Activated CD8-positive, alpha-beta memory T cell treated with anti-CD3 and anti-CD28 coated beads, Interleukin-2, amount 50 U/mL, for 1 hour (primary cell): ENCODE results near the gene RHBDL1.

Experiments
- DNase-seq: peaks from one replicate; pipeline ENCODE4 v3.0.0-alpha.2; 2020; ENCODE audit errors: extremely low read depth

RHBDL1 gene

GRCh38 chr16:674968-675883, at the start of gene RHBDL1:
TSS of gene RHBDL1 (plus strand) at chr16:675671. CDS start at chr16:675791, 120 bp downstream.
- no peak for DNase-seq

GRCh38 chr16:625977-626765, 49.3 kb upstream of the RHBDL1 start:
- no peak for DNase-seq

- DNase-seq = no peak
These were observed 48.6 kb upstream of the RHBDL1 start for GRCh38 chr16:626787-627453.

GRCh38 chr16:627454-628239, 47.8 kb upstream of the RHBDL1 start:
- DNase-seq = no peak

GRCh38 chr16:628321-629061, 47.0 kb upstream of the RHBDL1 start:
- no peak for DNase-seq

- no peak for DNase-seq
These were observed 46.2 kb upstream of the RHBDL1 start for GRCh38 chr16:629185-629832.

GRCh38 chr16:629833-630248, 45.6 kb upstream of the RHBDL1 start:
- DNase-seq = no peak

GRCh38 chr16:630249-630814, 45.1 kb upstream of the RHBDL1 start:
- DNase-seq = no peak

- DNase-seq = no peak
These were observed 44.6 kb upstream of the RHBDL1 start, which contains the start of gene WFIKKN1 for GRCh38 chr16:630815-631405. TSS of gene WFIKKN1 (plus strand) at chr16:630985. CDS start at chr16:631254, 269 bp downstream.

GRCh38 chr16:631808-632358, 43.6 kb upstream of the RHBDL1 start:
- no peak for DNase-seq

- DNase-seq = no peak
These were observed 42.8 kb upstream of the RHBDL1 start for GRCh38 chr16:632486-633335.

GRCh38 chr16:633336-634050, 42.0 kb upstream of the RHBDL1 start:
- DNase-seq = no peak

- DNase-seq = no peak
These were observed 41.3 kb upstream of the RHBDL1 start for GRCh38 chr16:634051-634670.

- no peak for DNase-seq
These were observed 40.5 kb upstream of the RHBDL1 start for GRCh38 chr16:634996-635395.

- DNase-seq = no peak
These were observed 39.8 kb upstream of the RHBDL1 start for GRCh38 chr16:635573-636205.
